ENCODE results near the gene PDE4D.

GRCh38 chr5:59729820-59730219, 163.7 kb downstream of the PDE4D start:
- TF ChIP-seq NFIC (IDR thresholded peaks at IDR 0.05; ENCODE audit: low read depth, low read length) (no peak), MXI1 (IDR thresholded peaks at IDR 0.05; ENCODE audit: low read depth, low read length) (no peak), SUZ12 (IDR thresholded peaks at IDR 0.05; ENCODE audit: unreplicated experiment) (no peak)
- TF ChIP-seq, protein P1, sequence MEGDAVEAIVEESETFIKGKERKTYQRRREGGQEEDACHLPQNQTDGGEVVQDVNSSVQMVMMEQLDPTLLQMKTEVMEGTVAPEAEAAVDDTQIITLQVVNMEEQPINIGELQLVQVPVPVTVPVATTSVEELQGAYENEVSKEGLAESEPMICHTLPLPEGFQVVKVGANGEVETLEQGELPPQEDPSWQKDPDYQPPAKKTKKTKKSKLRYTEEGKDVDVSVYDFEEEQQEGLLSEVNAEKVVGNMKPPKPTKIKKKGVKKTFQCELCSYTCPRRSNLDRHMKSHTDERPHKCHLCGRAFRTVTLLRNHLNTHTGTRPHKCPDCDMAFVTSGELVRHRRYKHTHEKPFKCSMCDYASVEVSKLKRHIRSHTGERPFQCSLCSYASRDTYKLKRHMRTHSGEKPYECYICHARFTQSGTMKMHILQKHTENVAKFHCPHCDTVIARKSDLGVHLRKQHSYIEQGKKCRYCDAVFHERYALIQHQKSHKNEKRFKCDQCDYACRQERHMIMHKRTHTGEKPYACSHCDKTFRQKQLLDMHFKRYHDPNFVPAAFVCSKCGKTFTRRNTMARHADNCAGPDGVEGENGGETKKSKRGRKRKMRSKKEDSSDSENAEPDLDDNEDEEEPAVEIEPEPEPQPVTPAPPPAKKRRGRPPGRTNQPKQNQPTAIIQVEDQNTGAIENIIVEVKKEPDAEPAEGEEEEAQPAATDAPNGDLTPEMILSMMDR (IDR thresholded peaks at IDR 0.05 in 2 of 3, conservative IDR thresholded peaks at IDR 0.05 in 1 of 3; ENCODE audit: control insufficient read depth in 2 of 3, extremely low read depth in 1 of 3, insufficient read depth in 1 of 3, low read depth in 3 of 3, low read length in 3 of 3), result no peak
- TF ChIP-seq, protein P2, sequence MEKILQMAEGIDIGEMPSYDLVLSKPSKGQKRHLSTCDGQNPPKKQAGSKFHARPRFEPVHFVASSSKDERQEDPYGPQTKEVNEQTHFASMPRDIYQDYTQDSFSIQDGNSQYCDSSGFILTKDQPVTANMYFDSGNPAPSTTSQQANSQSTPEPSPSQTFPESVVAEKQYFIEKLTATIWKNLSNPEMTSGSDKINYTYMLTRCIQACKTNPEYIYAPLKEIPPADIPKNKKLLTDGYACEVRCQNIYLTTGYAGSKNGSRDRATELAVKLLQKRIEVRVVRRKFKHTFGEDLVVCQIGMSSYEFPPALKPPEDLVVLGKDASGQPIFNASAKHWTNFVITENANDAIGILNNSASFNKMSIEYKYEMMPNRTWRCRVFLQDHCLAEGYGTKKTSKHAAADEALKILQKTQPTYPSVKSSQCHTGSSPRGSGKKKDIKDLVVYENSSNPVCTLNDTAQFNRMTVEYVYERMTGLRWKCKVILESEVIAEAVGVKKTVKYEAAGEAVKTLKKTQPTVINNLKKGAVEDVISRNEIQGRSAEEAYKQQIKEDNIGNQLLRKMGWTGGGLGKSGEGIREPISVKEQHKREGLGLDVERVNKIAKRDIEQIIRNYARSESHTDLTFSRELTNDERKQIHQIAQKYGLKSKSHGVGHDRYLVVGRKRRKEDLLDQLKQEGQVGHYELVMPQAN (conservative IDR thresholded peaks at IDR 0.05), result no peak

Measured in GM12878 (cell line).